BE2C (cell line): ENCODE measurements around the gene OSM.

Experiments used
- DNase-seq: peaks from one replicate; pipeline ENCODE4 v3.0.0-alpha.2; 2020
- H3K27me3 ChIP-seq: fragments of 250-450 bp; sonication (Bioruptor Pico); 2 replicates; pipeline ENCODE4 v1.5.1; 2020; ENCODE audit warnings: mild to moderate bottlenecking
- H3K36me3 ChIP-seq: fragments of 250-450 bp; sonication (Bioruptor Pico); 2 replicates; pipeline ENCODE4 v1.5.1; 2020; ENCODE audit warnings: mild to moderate bottlenecking
- H3K4me1 ChIP-seq: fragments of 250-450 bp; sonication (Bioruptor Pico); 2 replicates; pipeline ENCODE4 v1.5.1; 2020
- H3K4me3 ChIP-seq: 2 replicates; pipeline ENCODE4 v1.5.1; 2011; ENCODE audit warnings: low read depth, low read length
- H3K9me3 ChIP-seq: fragments of 250-450 bp; sonication (Bioruptor Pico); 2 replicates; pipeline ENCODE4 v1.5.1; 2020
- TF ChIP-seq, protein P1 (sequence below): IDR thresholded peaks from 2 replicates; pipeline ENCODE4 v1.5.1; 2012; ENCODE audit warnings: mild to moderate bottlenecking, low read depth, low read length

The OSM gene

GRCh38 chr22:30244066-30244465, 22.6 kb downstream of the OSM start:
- DNase-seq: no peak
- no peaks in the 10 kb centered on the region for H3K36me3 ChIP-seq
- TF ChIP-seq, protein P1, sequence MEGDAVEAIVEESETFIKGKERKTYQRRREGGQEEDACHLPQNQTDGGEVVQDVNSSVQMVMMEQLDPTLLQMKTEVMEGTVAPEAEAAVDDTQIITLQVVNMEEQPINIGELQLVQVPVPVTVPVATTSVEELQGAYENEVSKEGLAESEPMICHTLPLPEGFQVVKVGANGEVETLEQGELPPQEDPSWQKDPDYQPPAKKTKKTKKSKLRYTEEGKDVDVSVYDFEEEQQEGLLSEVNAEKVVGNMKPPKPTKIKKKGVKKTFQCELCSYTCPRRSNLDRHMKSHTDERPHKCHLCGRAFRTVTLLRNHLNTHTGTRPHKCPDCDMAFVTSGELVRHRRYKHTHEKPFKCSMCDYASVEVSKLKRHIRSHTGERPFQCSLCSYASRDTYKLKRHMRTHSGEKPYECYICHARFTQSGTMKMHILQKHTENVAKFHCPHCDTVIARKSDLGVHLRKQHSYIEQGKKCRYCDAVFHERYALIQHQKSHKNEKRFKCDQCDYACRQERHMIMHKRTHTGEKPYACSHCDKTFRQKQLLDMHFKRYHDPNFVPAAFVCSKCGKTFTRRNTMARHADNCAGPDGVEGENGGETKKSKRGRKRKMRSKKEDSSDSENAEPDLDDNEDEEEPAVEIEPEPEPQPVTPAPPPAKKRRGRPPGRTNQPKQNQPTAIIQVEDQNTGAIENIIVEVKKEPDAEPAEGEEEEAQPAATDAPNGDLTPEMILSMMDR: no peak
- H3K4me3 ChIP-seq: no peak overlapping the region
- H3K9me3 ChIP-seq: no peaks in the 10 kb centered on the region
- H3K27me3 ChIP-seq: peaks cover 8% of the 10 kb centered on the region; the same call in 1 of the 2 replicates
- no peaks in the 10 kb centered on the region for H3K4me1 ChIP-seq

GRCh38 chr22:30243661-30244060, 23.0 kb downstream of the OSM start:
- TF ChIP-seq, protein P1: no peak
- no peaks in the 10 kb centered on the region for H3K4me1 ChIP-seq
- no peaks in the 10 kb centered on the region for H3K9me3 ChIP-seq
- H3K27me3 ChIP-seq: peaks cover 8% of the 10 kb centered on the region; the same call in 1 of the 2 replicates
- no peak for DNase-seq
- H3K36me3 ChIP-seq: no peaks in the 10 kb centered on the region
- H3K4me3 ChIP-seq: no peak overlapping the region

DNA sequence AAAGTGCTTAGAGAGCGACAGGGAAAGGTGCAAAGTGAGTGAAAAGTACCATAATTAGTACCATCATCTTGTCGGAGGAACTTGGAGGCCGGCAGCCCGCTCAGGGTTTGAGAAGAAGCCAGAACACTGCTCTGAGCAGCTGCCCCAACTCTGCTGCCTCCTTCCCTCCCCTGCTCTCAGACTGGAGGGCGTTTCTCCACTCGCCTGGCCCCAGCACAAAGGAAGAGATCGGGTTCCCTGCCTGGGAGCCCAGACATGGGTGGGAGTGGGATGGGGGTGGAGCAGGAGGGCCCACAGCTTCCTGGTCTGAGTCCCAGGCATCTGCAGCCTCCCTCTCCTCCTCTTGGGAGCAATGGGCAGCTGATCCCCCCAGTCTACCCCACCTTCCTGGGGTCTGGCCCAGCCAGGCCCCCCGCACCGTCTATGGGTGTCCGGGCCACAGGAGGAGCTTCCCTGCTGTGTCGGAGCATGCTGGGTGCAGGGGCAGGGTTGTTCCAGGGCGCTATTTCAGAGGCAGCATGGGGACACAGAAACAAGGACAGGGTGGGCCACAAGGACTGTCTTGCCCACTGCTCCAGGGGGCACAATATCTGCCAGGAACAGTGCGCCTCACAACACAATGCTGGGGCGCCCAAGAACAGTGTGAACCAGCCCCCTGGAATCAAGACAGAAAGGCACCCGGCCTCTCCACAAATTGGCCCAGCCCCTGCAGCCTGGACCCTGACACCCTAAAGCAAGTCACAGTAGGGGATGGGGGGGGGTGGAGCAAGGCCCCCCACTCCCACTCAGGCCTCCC, 24.9 kb downstream of the OSM start:
- no peaks in the 10 kb centered on the region for H3K9me3 ChIP-seq
- no peak for DNase-seq
- H3K27me3 ChIP-seq: peaks cover 8% of the 10 kb centered on the region; the same call in 1 of the 2 replicates
- H3K4me1 ChIP-seq: no peaks in the 10 kb centered on the region
- no peak overlapping the region for H3K4me3 ChIP-seq
- no peaks in the 10 kb centered on the region for H3K36me3 ChIP-seq
- TF ChIP-seq, protein P1: no peak

- TF ChIP-seq, protein P1: no peak
- Histone ChIP-seq H3K27me3 (no peaks in the 10 kb centered on the region; the same call in 1 of the 2 replicates), H3K36me3 (no peaks in the 10 kb centered on the region), H3K4me1 (no peaks in the 10 kb centered on the region), H3K4me3 (no peak overlapping the region), H3K9me3 (no peaks in the 10 kb centered on the region)
- DNase-seq: no peak
These were observed 25.9 kb downstream of the OSM start for GRCh38 chr22:30240541-30241417.

DNA sequence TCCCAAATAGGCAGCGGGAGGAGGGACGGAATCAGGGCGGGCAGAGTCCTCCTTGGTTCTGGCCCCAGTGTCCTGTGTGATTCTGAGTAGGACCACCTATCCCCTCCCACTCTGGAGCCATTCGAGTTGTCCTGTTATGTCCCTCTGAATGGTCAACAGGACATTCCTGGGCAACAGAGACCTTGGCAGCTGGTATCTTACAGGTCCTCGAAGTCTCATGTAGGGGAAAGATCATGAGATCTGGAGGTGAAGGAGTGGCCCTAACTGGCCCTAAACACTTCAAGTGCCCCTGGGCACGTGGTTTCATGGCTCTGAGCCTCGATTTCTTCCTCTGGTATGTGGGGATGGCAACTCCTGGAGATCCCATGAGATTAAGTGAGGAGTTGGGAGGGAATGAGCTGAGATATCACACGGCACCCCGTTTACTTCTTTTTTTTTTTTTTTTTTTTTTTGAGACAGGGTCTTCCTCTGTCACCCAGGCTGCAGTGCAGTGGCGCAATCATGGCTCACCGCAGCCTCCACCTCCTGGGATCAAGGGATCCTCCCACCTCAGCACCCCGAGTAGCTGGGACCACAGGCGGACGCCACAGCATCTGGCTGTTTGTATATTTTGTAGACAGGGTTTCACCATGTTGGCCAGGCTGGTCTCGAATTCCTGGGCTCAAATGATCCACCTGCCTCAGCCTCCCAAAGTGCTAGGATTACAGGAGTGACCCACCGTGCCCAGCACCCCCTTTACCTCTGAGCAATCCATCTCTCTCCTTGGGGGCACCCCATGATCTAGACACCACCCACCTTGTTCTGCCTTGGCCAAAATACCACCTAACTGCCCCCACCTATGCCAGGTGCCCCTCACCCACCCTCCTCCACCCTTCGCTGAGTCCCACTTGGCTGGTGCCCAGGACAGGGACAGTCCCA, 26.9 kb downstream of the OSM start:
- Histone ChIP-seq H3K4me3 (no peak overlapping the region), H3K9me3 (no peaks in the 10 kb centered on the region), H3K36me3 (no peaks in the 10 kb centered on the region), H3K27me3 (no peaks in the 10 kb centered on the region), H3K4me1 (no peaks in the 10 kb centered on the region)
- TF ChIP-seq, protein P1: no peak
- no peak for DNase-seq
